Astrocyte (in vitro differentiated cells and primary cell): Measurements from ENCODE around the gene KDSR.

Source experiments
- EZH2 ChIP-seq: IDR thresholded peaks from 2 replicates; pipeline ENCODE4 v1.6.1; 2012; ENCODE audit warnings: mild to moderate bottlenecking, low read length, inconsistent platforms; ENCODE audit not compliant: insufficient read depth
- TF ChIP-seq, protein P1 (sequence below): IDR thresholded peaks from 2 replicates; pipeline ENCODE4 v1.5.1; 2011; ENCODE audit warnings: low read depth, mild to moderate bottlenecking, inconsistent platforms, low read length, moderate library complexity; ENCODE audit not compliant: insufficient read depth

DNA sequence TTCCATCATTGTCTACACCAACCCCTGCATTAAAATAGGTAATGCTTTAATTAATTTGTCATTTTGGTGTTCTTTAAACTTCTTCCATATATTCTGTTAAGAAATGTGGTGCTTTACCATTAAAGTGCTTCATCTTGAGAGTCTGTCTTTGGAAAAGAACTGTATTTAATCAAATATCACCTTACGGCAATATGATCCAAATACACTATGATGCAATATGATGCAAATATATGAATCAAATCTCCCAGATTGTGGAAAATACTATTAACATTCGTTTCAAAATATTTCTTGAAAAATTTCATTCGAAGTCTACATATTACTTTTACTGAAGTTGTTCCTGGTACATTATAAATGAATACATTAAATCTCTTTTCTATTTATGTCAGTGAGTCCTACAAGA lies 32.3 kb upstream of the KDSR start:
- TF ChIP-seq, protein P1, sequence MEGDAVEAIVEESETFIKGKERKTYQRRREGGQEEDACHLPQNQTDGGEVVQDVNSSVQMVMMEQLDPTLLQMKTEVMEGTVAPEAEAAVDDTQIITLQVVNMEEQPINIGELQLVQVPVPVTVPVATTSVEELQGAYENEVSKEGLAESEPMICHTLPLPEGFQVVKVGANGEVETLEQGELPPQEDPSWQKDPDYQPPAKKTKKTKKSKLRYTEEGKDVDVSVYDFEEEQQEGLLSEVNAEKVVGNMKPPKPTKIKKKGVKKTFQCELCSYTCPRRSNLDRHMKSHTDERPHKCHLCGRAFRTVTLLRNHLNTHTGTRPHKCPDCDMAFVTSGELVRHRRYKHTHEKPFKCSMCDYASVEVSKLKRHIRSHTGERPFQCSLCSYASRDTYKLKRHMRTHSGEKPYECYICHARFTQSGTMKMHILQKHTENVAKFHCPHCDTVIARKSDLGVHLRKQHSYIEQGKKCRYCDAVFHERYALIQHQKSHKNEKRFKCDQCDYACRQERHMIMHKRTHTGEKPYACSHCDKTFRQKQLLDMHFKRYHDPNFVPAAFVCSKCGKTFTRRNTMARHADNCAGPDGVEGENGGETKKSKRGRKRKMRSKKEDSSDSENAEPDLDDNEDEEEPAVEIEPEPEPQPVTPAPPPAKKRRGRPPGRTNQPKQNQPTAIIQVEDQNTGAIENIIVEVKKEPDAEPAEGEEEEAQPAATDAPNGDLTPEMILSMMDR: no peak
- TF ChIP-seq EZH2: no peak
